HG03280 (cell line): ENCODE data around the gene YBEY.

Experiments
- ATAC-seq: cut with Tn5 transposase; IDR thresholded peaks from one replicate; pipeline ENCODE4 v1.9.1; 2021; ENCODE audit warnings: mild to moderate bottlenecking, moderate library complexity; ENCODE audit not compliant: unreplicated experiment

YBEY gene

GRCh38 chr21:46325073-46325912 lies 39.2 kb downstream of the YBEY start:
- ATAC-seq, result no peak

- ATAC-seq, result no peak
Observed at GRCh38 chr21:46326110-46326703, 40.1 kb downstream of the YBEY start.

GRCh38 chr21:46327711-46328110 lies 41.6 kb downstream of the YBEY start:
- ATAC-seq, result no peak

- ATAC-seq, result no peak
Observed at GRCh38 chr21:46328151-46328550, 42.0 kb downstream of the YBEY start.

GRCh38 chr21:46329796-46330195 lies 43.7 kb downstream of the YBEY start:
- no peak for ATAC-seq

GRCh38 chr21:46334351-46335140 lies 48.4 kb downstream of the YBEY start:
- ATAC-seq, result no peak

- no peak for ATAC-seq
Observed at GRCh38 chr21:46336603-46337002, 50.5 kb downstream of the YBEY start.

- ATAC-seq, result no peak
Observed at GRCh38 chr21:46340998-46341397, 54.9 kb downstream of the YBEY start.

- no peak for ATAC-seq
Observed at GRCh38 chr21:46344219-46344915, 58.2 kb downstream of the YBEY start.

- no peak for ATAC-seq
Observed at GRCh38 chr21:46345861-46346260, 59.7 kb downstream of the YBEY start.

GRCh38 chr21:46346296-46347202 lies 60.4 kb downstream of the YBEY start:
- no peak for ATAC-seq

GRCh38 chr21:46347203-46347550 lies 61.0 kb downstream of the YBEY start:
- ATAC-seq, result no peak
